LNCaP clone FGC (cell line): ENCODE data around the gene ZSWIM9.

Experiments used
- DNase-seq: peaks from one replicate; pipeline ENCODE4 v3.0.0-alpha.2; 2011; ENCODE audit warnings: low read depth
- H3K4me3 ChIP-seq: 2 replicates; pipeline ENCODE4 v1.5.1; 2011; ENCODE audit warnings: mild to moderate bottlenecking, low read depth, low read length, control low read depth
- TF ChIP-seq, protein P1 (sequence below): IDR thresholded peaks from 2 replicates; pipeline ENCODE4 v1.5.1; 2012; ENCODE audit warnings: mild to moderate bottlenecking; ENCODE audit not compliant: control insufficient read depth, insufficient read depth; ENCODE audit errors: extremely low read depth

The ZSWIM9 gene

DNA sequence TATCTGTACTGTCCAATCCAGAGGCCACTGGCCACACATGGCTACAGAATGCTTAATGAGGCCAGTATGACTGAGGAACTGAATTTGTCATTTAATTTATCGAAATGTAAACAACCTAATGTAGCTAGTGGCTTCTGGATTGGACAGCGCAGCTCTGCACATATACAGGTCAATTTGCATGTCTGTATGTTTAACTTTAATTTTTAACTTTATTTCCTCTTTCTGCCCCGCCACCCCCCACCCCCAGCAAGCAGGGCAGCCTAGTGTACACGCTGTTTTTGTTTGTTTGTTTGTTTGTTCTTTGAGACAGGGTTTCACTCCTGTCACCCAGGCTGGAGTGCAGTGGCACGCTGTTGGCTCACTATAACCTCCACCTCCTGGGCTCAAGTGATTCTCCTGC is 15.5 kb downstream of the ZSWIM9 start:
- TF ChIP-seq, protein P1, sequence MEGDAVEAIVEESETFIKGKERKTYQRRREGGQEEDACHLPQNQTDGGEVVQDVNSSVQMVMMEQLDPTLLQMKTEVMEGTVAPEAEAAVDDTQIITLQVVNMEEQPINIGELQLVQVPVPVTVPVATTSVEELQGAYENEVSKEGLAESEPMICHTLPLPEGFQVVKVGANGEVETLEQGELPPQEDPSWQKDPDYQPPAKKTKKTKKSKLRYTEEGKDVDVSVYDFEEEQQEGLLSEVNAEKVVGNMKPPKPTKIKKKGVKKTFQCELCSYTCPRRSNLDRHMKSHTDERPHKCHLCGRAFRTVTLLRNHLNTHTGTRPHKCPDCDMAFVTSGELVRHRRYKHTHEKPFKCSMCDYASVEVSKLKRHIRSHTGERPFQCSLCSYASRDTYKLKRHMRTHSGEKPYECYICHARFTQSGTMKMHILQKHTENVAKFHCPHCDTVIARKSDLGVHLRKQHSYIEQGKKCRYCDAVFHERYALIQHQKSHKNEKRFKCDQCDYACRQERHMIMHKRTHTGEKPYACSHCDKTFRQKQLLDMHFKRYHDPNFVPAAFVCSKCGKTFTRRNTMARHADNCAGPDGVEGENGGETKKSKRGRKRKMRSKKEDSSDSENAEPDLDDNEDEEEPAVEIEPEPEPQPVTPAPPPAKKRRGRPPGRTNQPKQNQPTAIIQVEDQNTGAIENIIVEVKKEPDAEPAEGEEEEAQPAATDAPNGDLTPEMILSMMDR: no peak
- no peak overlapping the region for H3K4me3 ChIP-seq
- no peak for DNase-seq

DNA sequence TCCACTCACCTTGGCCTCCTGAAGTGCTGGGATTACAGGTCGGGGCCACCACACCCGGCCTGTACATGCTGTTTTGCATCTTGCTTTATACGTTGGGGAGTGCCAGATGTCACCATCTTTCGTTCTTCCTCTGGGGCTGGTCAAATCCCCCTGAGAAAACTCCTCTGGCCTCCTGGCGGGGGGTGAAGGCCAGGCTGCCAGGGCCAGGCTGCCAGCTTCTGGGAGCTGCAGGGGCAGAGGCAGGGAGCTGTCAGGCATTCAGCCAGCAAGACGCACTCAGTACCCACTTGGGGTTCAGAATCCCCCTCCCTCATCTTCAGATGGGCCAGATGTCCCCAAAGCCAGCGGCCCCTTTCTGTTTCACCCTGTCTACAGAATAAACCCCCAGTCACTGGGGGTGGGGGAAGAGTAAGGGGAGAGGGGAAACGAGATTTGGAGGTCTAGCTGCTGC is 16.1 kb downstream of the ZSWIM9 start:
- TF ChIP-seq, protein P1: no peak
- no peak for DNase-seq
- H3K4me3 ChIP-seq: no peak overlapping the region

DNA sequence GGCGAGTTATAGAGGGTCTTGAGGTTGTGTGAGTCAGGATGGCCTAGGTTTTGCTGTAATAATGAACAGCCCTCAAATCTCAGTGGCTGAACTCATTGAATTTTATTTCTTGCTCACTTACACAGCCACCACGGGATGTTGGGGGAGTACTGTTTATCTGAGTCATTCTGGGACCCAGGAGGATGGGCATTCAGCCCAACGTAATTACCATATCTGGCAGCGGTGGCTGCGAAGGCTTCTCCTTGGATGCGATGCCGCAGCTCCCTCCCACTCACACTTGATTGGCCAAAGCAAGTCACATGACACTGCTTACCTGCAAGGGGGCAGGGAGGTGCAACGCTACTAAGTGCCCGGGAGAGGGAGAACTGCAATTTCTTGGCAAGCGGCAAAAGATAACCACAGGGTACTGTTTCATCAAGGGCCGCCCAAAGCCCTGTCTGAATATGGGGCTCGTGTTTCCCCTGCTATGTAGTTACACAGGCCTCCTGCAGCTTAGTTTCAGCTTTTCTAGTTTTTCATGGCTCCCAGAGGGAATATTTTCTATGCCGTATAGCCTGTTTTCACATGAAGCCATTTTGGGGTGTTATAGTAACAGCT is 19.9 kb downstream of the ZSWIM9 start:
- no peak overlapping the region for H3K4me3 ChIP-seq
- no peak for DNase-seq
- TF ChIP-seq, protein P1: no peak

DNA sequence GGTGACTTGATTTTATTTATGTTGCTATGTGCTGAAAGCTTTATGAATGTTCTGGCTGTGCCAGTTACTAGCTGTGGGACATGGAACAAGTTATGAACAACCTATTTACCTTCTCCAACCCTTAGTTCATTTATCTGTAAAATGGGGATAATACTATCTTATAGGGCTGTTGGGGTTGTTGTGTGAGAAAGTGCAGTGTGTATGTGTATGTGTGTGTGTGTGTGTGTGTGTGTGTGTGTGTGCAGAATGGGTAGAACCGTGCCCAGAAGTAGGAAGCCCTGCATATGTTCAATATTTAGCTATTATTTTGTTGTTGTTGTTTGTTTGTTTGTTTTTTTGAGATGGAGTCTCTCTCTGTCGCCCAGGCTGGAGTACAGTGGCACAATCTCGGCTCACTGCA is 20.4 kb downstream of the ZSWIM9 start:
- TF ChIP-seq, protein P1: no peak
- no peak for DNase-seq
- H3K4me3 ChIP-seq: no peak overlapping the region

DNA sequence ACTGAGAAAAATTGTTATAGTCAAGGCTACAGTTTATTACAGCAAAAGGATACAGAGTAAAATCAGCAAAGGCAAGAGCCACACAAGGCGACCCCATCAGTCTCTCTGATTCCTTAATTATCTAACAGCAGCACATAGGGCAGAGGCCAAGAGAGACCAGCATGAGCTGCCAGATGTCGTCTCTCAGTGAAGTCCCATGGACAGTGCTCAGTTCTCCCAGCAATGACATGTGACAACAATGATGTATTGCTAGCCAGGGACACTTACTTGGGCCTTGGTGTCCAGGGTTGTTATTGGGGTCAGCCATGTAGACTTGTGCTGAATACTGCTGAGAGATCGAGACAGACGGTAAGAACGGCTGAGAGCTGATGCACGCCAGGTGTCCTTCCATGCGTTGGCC is 22.3 kb downstream of the ZSWIM9 start:
- H3K4me3 ChIP-seq: no peak overlapping the region

DNA sequence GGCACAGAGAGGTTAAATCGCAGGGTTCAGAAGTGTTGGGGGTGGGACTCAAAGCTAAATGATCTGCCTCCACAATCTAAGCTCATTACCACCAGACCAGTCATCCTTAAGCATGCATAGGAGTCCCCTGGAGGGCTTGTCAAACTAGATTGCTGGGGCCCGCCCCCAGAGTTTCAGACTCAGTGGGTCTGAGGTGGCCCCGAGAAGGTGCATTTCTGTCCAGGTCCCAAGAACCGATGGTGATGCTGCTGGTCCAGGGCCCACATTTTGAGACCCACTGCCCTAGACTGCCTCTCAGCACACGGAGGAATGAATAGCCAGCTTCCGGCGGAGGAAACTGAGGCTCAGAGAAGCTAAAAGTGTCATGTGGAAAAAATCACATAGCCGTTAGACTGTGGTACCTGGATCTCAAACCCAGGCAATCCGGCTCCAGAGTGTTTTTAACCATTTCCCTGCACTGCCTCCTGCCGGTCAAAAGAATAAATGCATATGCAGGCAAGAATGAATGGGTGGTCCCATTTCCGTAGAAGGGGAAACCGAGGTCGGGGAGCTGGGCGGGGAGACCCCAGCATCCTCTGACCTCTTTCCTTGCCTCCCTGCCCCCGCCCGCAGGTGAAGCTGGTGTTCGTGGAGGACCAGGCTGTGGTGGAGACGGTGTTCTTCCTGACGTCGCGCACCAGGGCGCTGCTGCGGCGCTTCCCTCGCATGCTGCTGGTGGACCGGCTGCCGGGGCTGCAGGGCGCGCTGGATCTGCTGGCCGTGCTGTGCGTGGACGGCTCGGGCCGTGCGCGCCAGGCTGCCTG is 23.8 kb downstream of the ZSWIM9 start:
- TF ChIP-seq, protein P1: peak; percentile 41
- no peak overlapping the region for H3K4me3 ChIP-seq
- DNase-seq: no peak

More for the DNA sequence above, 22.3 kb downstream of the ZSWIM9 start:
- DNase-seq: no peak
- TF ChIP-seq, protein P1: no peak
